HCT116 (cell line): Measurements from ENCODE around the gene STK32C. TPM values are rescaled to one million over a fixed set of nuclear protein-coding genes. Genes with fewer than 3 reads are reported as not detected.

ENCODE experiments used
- ATAC-seq: fragments of 200-7000 bp; cut with Tn5 transposase; 2 replicates; pipeline ENCODE4 v1.9.1; 2020; ENCODE audit warnings: mild to moderate bottlenecking, moderate library complexity
- BruUV-seq: library from RNA; stranded (reverse); fragments of 400-500 nt; replicated peaks from 2 replicates; lab custom pipeline; 2021; lab: Mats Ljungman, UMichigan
- CTCF ChIA-PET: fragments of 300-600 bp; sonication (Branson Sonifier 250); formaldehyde crosslinking; loops from one replicate; lab custom pipeline; 2021; ENCODE audit warnings: antibody characterized with exemption; lab: Charles Lee
- POLR2A ChIA-PET: fragments of 300-600, 350-600 bp; sonication (Branson Sonifier 250); formaldehyde crosslinking; loops from one replicate; lab custom pipeline; 2021; ENCODE audit warnings: antibody characterized with exemption; lab: Charles Lee
- RAD21 ChIA-PET, 2 experiments: fragments of 300-600 bp; sonication (Branson Sonifier 250); formaldehyde crosslinking; loops; one replicate each; lab custom pipeline; 2023; ENCODE audit warnings: low total read pairs in 2 of 2; ENCODE audit not compliant: uncharacterized antibody in 2 of 2, unreplicated experiment in 2 of 2, low non-redundant PET in 1 of 2; lab: Charles Lee
- DNase-seq: peaks from one replicate; pipeline ENCODE4 v3.0.0-alpha.2; 2010; ENCODE audit warnings: low read depth, low spot score
- H2AFZ ChIP-seq: fragments of 200-600 bp; shearing (Covaris generic), sonication (generic); 2 replicates; pipeline ENCODE4 v1.6.1; 2017; ENCODE audit warnings: low read depth, mixed run types, mixed read lengths, antibody characterized with exemption, low read length; ENCODE audit not compliant: poor library complexity, severe bottlenecking
- H3K27ac ChIP-seq: 2 replicates; pipeline ENCODE4 v1.5.1; 2012; ENCODE audit warnings: low read depth, low read length
- H3K27me3 ChIP-seq: fragments of 200-600 bp; sonication (generic); 2 replicates; pipeline ENCODE4 v1.6.1; 2016; ENCODE audit warnings: mixed run types, low read length, mixed read lengths; ENCODE audit not compliant: insufficient read depth
- H3K36me3 ChIP-seq, 2 experiments: fragments of 200-500 bp in 1 of 2; fragments of 200-600 bp in 1 of 2; sonication (Bioruptor generic) in 1 of 2; sonication (generic) in 1 of 2; 2 replicates each; pipeline versions ENCODE4 v1.5.1 to v1.6.1; 2014 to 2016; ENCODE audit warnings: low read length in 2 of 2, inconsistent platforms in 1 of 2, mixed read lengths in 1 of 2, mixed run types in 1 of 2; ENCODE audit not compliant: insufficient read depth in 2 of 2, control insufficient read depth in 1 of 2
- H3K4me1 ChIP-seq, 2 experiments: fragments of 200-600 bp in 1 of 2; sonication (generic) in 1 of 2; 2 replicates each; pipeline versions ENCODE4 v1.5.1 to v1.6.1; 2012 to 2017; ENCODE audit warnings: low read length in 2 of 2, inconsistent platforms in 1 of 2, mild to moderate bottlenecking in 1 of 2, mixed read lengths in 1 of 2, mixed run types in 1 of 2, moderate library complexity in 1 of 2; ENCODE audit not compliant: insufficient read depth in 2 of 2, control insufficient read depth in 1 of 2
- H3K4me2 ChIP-seq: fragments of 200-600 bp; sonication (generic); 2 replicates; pipeline ENCODE4 v1.6.1; 2017; ENCODE audit warnings: mixed run types, low read length, mixed read lengths
- H3K4me3 ChIP-seq, 2 experiments: fragments of 200-600 bp in 1 of 2; sonication (generic) in 1 of 2; replicated peaks in 1 of 2; 2 replicates each; pipeline ENCODE4 v1.5.1; 2011 to 2016; ENCODE audit warnings: low read length in 2 of 2, control low read depth in 1 of 2, low read depth in 1 of 2, mild to moderate bottlenecking in 1 of 2, mixed read lengths in 1 of 2, mixed run types in 1 of 2
- H3K79me2 ChIP-seq: fragments of 200-600 bp; sonication (generic); 2 replicates; pipeline ENCODE4 v1.6.1; 2017; ENCODE audit warnings: mild to moderate bottlenecking, mixed run types, low read length, moderate library complexity, mixed read lengths; ENCODE audit not compliant: insufficient read depth
- H3K9ac ChIP-seq: fragments of 200-600 bp; sonication (generic); 2 replicates; pipeline ENCODE4 v1.6.1; 2016; ENCODE audit warnings: low read length, mixed read lengths
- H3K9me2 ChIP-seq: fragments of 200-600 bp; sonication (generic), shearing (Covaris generic); 2 replicates; pipeline ENCODE4 v1.6.1; 2017; ENCODE audit warnings: mixed run types, mild to moderate bottlenecking, moderate library complexity; ENCODE audit not compliant: insufficient read depth
- H3K9me3 ChIP-seq, 2 experiments: fragments of 200-500 bp in 1 of 2; fragments of 200-600 bp in 1 of 2; sonication (Bioruptor generic) in 1 of 2; sonication (generic) in 1 of 2; 2 replicates each; pipeline ENCODE4 v1.6.1; 2014 to 2017; ENCODE audit warnings: low read length in 2 of 2, mixed read lengths in 2 of 2, inconsistent platforms in 1 of 2, low read depth in 1 of 2, mild to moderate bottlenecking in 1 of 2, mixed run types in 1 of 2, moderate library complexity in 1 of 2; ENCODE audit not compliant: control insufficient read depth in 1 of 2, insufficient read depth in 1 of 2
- H4K20me1 ChIP-seq: fragments of 200-600 bp; sonication (generic), shearing (Covaris generic); 2 replicates; pipeline ENCODE4 v1.6.1; 2017; ENCODE audit warnings: mixed run types, mild to moderate bottlenecking, moderate library complexity; ENCODE audit not compliant: insufficient read depth
- CBX3 ChIP-seq: IDR thresholded peaks from 2 replicates; pipeline ENCODE4 v1.6.1; 2012; ENCODE audit warnings: low read depth
- CEBPB ChIP-seq: IDR thresholded peaks from 2 replicates; pipeline ENCODE4 v1.6.1; 2012; ENCODE audit warnings: low read depth
- EGR1 ChIP-seq: IDR thresholded peaks from 2 replicates; pipeline ENCODE4 v1.6.1; 2012; ENCODE audit warnings: low read depth
- EZH2phosphoT487 ChIP-seq: fragments of 200-600 bp; IDR thresholded peaks from 2 replicates; pipeline ENCODE4 v1.6.1; 2018; ENCODE audit warnings: antibody characterized with exemption, borderline replicate concordance
- JUND ChIP-seq: IDR thresholded peaks from 2 replicates; pipeline ENCODE4 v1.6.1; 2012
- MAX ChIP-seq: IDR thresholded peaks from 2 replicates; pipeline ENCODE4 v1.6.1; 2012
- POLR2A ChIP-seq: IDR thresholded peaks from 2 replicates; pipeline ENCODE4 v1.7.0; 2011; ENCODE audit warnings: borderline replicate concordance; ENCODE audit not compliant: insufficient read depth, insufficient read length; ENCODE audit errors: extremely low read depth
- POLR2AphosphoS5 ChIP-seq: IDR thresholded peaks from 2 replicates; pipeline ENCODE4 v1.6.1; 2011; ENCODE audit warnings: mild to moderate bottlenecking, low read depth, low read length, moderate library complexity
- RAD21 ChIP-seq: IDR thresholded peaks from 2 replicates; pipeline ENCODE4 v1.6.1; 2012; ENCODE audit warnings: low read depth, mild to moderate bottlenecking
- SP1 ChIP-seq: IDR thresholded peaks from 2 replicates; pipeline ENCODE4 v1.6.1; 2012; ENCODE audit warnings: low read depth
- SRF ChIP-seq: IDR thresholded peaks from 2 replicates; pipeline ENCODE4 v1.6.1; 2012; ENCODE audit warnings: low read depth
- ZNF274 ChIP-seq: fragments of 200-500 bp; sonication (Bioruptor generic); IDR thresholded peaks from 2 replicates; pipeline ENCODE4 v1.6.1; 2014; ENCODE audit warnings: mild to moderate bottlenecking, low read depth, low read length, inconsistent platforms
- intact Hi-C: fragments of 100-400 bp; cut with micrococcal nuclease; formaldehyde crosslinking; loops from 2 replicates; pipeline ENCODE4 v1.10.0; 2022
- total RNA-seq: library from RNA; stranded (reverse); gene quantifications from one replicate; pipeline ENCODE4 v1.2.1, GENCODE V29; 2021; ENCODE audit not compliant: unreplicated experiment
- TF ChIP-seq, protein P1 (sequence below): IDR thresholded peaks from 2 replicates; pipeline ENCODE4 v1.6.1; 2012

The STK32C gene
- total RNA-seq, 1 experiment from 2014 or later: 29.7 TPM

DNA sequence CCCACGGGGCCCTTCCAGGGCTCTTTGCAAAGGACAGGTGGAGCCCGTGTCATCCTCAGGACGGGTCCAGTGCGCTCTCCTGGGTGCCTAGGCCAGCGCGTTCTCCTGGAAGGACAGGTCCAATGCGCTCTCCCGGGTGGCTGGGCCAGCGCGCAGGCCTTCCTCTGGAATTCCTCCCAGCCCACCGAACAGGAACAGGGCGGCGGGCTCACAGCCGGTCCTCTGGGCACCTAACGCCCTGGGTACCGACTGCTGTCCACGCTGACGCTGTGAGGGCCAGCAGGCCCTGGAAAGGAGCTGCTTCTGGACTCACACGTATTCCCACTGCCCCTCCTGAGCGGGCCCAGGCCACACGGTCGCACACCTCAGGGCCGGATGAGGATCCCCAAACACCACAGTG lies 49.3 kb downstream of the STK32C start:
- TF ChIP-seq, protein P1, sequence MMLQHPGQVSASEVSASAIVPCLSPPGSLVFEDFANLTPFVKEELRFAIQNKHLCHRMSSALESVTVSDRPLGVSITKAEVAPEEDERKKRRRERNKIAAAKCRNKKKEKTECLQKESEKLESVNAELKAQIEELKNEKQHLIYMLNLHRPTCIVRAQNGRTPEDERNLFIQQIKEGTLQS: no peak
- TF ChIP-seq POLR2A: no peak
- no peak for TF ChIP-seq ZNF274
- TF ChIP-seq RAD21: no peak
- no peaks in the 10 kb centered on the region for H3K27me3 ChIP-seq
- H3K4me3 ChIP-seq: no peak overlapping the region
- H3K4me2 ChIP-seq: no peak overlapping the region
- H4K20me1 ChIP-seq: no peaks in the 10 kb centered on the region
- ChIA-PET RAD21 (no interaction called here), POLR2A (no interaction called here), CTCF (no interaction called here)
- no peak overlapping the region for H3K9ac ChIP-seq
- no peak overlapping the region for H3K27ac ChIP-seq
- H3K36me3 ChIP-seq: no peaks in the 10 kb centered on the region
- ATAC-seq (no peak), DNase-seq (no peak)
- no peaks in the 10 kb centered on the region; a peak in 1 of 4 replicates for H3K4me1 ChIP-seq
- H3K9me2 ChIP-seq: no peaks in the 10 kb centered on the region
- H3K9me3 ChIP-seq: no peaks in the 10 kb centered on the region
- H3K79me2 ChIP-seq: no peaks in the 10 kb centered on the region
- intact Hi-C loops: no loop called here
- H2AFZ ChIP-seq: no peak overlapping the region
- BruUV-seq: no TSS peak

DNA sequence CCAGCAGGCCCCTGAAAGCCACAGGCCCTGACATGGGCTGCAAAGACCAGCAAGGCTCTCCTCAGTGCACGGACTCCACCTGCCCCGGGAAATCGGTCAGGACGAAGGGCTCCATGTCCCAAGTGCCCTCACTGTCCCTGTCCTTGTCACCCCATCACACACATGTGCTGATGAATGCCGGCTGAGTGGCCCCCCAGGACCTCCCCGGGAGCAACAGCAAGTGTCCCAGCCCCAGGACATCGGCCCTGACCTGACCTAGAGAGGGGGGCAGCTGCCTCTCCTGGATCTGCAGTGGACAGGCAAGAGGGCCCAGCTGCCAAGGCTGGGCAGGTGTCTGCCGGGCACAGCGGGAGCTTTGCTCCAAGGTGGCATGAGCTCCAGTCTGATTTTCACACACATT lies 49.8 kb downstream of the STK32C start:
- ATAC-seq: no peak
- CTCF ChIA-PET: no interaction called here
- Histone ChIP-seq H3K4me1 (no peaks in the 10 kb centered on the region; a peak in 1 of 4 replicates), H2AFZ (no peak overlapping the region), H3K36me3 (no peaks in the 10 kb centered on the region), H3K4me2 (no peak overlapping the region), H3K9me3 (no peaks in the 10 kb centered on the region), H4K20me1 (no peaks in the 10 kb centered on the region), H3K79me2 (no peaks in the 10 kb centered on the region)
- RAD21 ChIA-PET: no interaction called here
- POLR2A ChIA-PET: no interaction called here
- no peak for DNase-seq
- TF ChIP-seq EZH2phosphoT487 (no peak), CEBPB (no peak), EGR1 (no peak), POLR2AphosphoS5 (no peak), CBX3 (no peak), JUND (no peak), SRF (no peak), POLR2A (no peak), SP1 (no peak), MAX (no peak)
- TF ChIP-seq, all 23 proteins: peak for 0
- no TSS peak for BruUV-seq
- Histone ChIP-seq H3K9ac (no peak overlapping the region), H3K4me3 (no peak overlapping the region), H3K27me3 (no peaks in the 10 kb centered on the region), H3K27ac (no peak overlapping the region), H3K9me2 (no peaks in the 10 kb centered on the region)
- intact Hi-C loops: no loop called here
